Stimulated activated CD4-positive, alpha-beta T cell treated with anti-CD3 and anti-CD28 coated beads, Interleukin-12 subunit alpha, Interleukin-12 subunit beta, amount 100 ng/mL, for 24 hours (primary cell): Measurements from ENCODE around the gene STX12.
"Not testable (repeated sequence)": the region's sequence is repeated elsewhere in the genome, so short reads cannot be mapped to it uniquely, and the experiment has no call there.

Experiments used
- DNase-seq, 2 experiments: peaks; one replicate each; pipeline ENCODE4 v3.0.0-alpha.2; 2020; ENCODE audit warnings: low read depth in 2 of 2

STX12 gene

GRCh38 chr1:27868932-27869718 lies 96.1 kb downstream of the STX12 start:
- DNase-seq, result peak in 1 of 2 experiments; percentile 30

GRCh38 chr1:27869719-27870085 lies 96.7 kb downstream of the STX12 start:
- DNase-seq, result no peak

GRCh38 chr1:27871076-27871475 lies 98.1 kb downstream of the STX12 start:
- not testable (repeated sequence) for DNase-seq

GRCh38 chr1:27872059-27872801 lies 99.2 kb downstream of the STX12 start, which contains the start of gene THEMIS2:
Gene THEMIS2 (plus strand): TSS chr1:27872544. CDS start chr1:27872572, 28 bp downstream.
- DNase-seq, result peak; percentile 61 to 77

- DNase-seq, result peak in 1 of 2 experiments; percentile 40
Observed at GRCh38 chr1:27872802-27873551, 100.0 kb downstream of the STX12 start.

GRCh38 chr1:27873671-27874384 lies 100.8 kb downstream of the STX12 start:
- DNase-seq, result no peak
